Measurements from ENCODE around the gene SNCB.

SNCB gene

DNA sequence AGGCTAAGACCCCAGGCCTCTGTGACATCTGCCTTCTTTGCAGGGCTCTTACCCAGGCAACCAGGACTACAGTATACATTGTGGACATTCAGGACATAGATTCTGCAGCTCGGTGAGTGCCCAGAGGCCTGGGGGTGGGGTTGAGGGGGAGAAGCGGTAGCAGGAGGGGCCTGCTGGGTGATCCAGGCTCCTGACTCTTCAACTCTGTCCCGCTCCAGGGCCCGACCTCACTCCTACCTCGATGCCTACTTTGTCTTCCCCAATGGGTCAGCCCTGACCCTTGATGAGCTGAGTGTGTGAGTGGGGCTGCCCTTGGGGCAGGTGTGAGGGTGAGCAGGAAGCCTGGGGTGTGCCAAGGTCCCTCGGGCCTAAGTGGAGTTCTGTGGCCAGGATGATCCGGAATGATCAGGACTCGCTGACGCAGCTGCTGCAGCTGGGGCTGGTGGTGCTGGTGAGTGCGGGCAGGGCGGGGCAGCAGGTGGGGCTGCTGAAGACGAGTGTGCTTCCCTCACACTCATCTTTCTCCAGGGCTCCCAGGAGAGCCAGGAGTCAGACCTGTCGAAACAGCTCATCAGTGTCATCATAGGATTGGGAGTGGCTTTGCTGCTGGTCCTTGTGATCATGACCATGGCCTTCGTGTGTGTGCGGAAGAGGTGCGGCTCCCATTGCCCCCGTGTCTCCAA lies 40.2 kb downstream of the SNCB start:
- no peak overlapping the region for H3K27ac ChIP-seq (replicated peaks)
- TF ChIP-seq POLR2AphosphoS5 (IDR thresholded peaks at IDR 0.05; ENCODE audit: low read depth) (no peak), SPI1 (IDR thresholded peaks at IDR 0.05; ENCODE audit: borderline replicate concordance, low read depth) (no peak), GABPA (IDR thresholded peaks at IDR 0.05; ENCODE audit: low read depth) (no peak)
- TF ChIP-seq, protein P1, sequence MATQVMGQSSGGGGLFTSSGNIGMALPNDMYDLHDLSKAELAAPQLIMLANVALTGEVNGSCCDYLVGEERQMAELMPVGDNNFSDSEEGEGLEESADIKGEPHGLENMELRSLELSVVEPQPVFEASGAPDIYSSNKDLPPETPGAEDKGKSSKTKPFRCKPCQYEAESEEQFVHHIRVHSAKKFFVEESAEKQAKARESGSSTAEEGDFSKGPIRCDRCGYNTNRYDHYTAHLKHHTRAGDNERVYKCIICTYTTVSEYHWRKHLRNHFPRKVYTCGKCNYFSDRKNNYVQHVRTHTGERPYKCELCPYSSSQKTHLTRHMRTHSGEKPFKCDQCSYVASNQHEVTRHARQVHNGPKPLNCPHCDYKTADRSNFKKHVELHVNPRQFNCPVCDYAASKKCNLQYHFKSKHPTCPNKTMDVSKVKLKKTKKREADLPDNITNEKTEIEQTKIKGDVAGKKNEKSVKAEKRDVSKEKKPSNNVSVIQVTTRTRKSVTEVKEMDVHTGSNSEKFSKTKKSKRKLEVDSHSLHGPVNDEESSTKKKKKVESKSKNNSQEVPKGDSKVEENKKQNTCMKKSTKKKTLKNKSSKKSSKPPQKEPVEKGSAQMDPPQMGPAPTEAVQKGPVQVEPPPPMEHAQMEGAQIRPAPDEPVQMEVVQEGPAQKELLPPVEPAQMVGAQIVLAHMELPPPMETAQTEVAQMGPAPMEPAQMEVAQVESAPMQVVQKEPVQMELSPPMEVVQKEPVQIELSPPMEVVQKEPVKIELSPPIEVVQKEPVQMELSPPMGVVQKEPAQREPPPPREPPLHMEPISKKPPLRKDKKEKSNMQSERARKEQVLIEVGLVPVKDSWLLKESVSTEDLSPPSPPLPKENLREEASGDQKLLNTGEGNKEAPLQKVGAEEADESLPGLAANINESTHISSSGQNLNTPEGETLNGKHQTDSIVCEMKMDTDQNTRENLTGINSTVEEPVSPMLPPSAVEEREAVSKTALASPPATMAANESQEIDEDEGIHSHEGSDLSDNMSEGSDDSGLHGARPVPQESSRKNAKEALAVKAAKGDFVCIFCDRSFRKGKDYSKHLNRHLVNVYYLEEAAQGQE (IDR thresholded peaks at IDR 0.05; ENCODE audit: insufficient replicate concordance, low read depth) = no peak
- TF ChIP-seq, protein P2, sequence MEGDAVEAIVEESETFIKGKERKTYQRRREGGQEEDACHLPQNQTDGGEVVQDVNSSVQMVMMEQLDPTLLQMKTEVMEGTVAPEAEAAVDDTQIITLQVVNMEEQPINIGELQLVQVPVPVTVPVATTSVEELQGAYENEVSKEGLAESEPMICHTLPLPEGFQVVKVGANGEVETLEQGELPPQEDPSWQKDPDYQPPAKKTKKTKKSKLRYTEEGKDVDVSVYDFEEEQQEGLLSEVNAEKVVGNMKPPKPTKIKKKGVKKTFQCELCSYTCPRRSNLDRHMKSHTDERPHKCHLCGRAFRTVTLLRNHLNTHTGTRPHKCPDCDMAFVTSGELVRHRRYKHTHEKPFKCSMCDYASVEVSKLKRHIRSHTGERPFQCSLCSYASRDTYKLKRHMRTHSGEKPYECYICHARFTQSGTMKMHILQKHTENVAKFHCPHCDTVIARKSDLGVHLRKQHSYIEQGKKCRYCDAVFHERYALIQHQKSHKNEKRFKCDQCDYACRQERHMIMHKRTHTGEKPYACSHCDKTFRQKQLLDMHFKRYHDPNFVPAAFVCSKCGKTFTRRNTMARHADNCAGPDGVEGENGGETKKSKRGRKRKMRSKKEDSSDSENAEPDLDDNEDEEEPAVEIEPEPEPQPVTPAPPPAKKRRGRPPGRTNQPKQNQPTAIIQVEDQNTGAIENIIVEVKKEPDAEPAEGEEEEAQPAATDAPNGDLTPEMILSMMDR (IDR thresholded peaks at IDR 0.05; ENCODE audit: insufficient read depth, low read length) = no peak
- H3K4me3 ChIP-seq (replicated peaks; ENCODE audit: insufficient read depth, low read length) = no peak overlapping the region
- DNase-seq (ENCODE audit: low read depth in 1 of 2, low spot score in 1 of 2) = no peak
- H3K27me3 ChIP-seq (ENCODE audit: insufficient read depth, poor library complexity, severe bottlenecking) = no peaks in the 10 kb centered on the region

DNA sequence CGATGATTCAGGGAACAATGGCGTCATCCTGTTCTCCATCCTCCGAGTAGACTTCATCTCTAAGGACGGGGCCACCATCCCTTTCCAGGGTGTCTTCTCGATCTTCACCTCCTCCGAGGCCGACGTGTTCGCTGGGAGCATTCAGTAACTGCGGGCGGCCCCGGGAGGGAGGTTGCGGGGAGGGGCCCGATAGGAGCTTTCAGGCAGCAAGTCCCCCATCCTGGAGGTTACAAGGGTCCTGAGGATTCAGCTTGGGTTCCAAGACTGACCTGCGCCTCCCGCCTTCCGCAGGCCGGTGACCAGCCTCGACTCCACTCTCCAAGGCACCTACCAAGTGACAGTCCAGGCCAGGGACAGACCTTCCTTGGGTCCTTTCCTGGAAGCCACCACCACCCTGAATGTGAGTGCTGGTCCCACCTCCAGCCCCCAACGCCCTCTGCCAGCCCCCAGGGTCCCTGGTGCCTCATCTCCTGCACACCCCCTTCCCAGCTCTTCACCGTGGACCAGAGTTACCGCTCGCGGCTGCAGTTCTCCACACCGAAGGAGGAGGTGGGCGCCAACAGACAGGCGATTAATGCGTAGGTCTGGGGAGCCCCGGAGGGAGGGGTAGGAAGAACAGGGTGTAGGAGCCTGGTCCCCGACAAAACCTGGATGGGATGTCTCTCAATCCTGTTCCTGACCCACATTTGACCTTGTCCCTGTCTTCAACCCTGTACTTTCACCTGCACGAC lies 41.1 kb downstream of the SNCB start:
- Histone ChIP-seq H3K27ac (replicated peaks) (no peak overlapping the region), H3K27me3 (ENCODE audit: insufficient read depth, poor library complexity, severe bottlenecking) (no peaks in the 10 kb centered on the region), H3K4me3 (replicated peaks; ENCODE audit: insufficient read depth, low read length) (no peak overlapping the region)
- no peak for DNase-seq (ENCODE audit: low read depth in 1 of 2, low spot score in 1 of 2)
- TF ChIP-seq POLR2AphosphoS5 (IDR thresholded peaks at IDR 0.05; ENCODE audit: low read depth) (no peak), GABPA (IDR thresholded peaks at IDR 0.05; ENCODE audit: low read depth) (no peak), SPI1 (IDR thresholded peaks at IDR 0.05; ENCODE audit: borderline replicate concordance, low read depth) (no peak)
- TF ChIP-seq, protein P2 (IDR thresholded peaks at IDR 0.05; ENCODE audit: insufficient read depth, low read length) = no peak
- TF ChIP-seq, protein P1 (IDR thresholded peaks at IDR 0.05; ENCODE audit: insufficient replicate concordance, low read depth) = no peak

DNA sequence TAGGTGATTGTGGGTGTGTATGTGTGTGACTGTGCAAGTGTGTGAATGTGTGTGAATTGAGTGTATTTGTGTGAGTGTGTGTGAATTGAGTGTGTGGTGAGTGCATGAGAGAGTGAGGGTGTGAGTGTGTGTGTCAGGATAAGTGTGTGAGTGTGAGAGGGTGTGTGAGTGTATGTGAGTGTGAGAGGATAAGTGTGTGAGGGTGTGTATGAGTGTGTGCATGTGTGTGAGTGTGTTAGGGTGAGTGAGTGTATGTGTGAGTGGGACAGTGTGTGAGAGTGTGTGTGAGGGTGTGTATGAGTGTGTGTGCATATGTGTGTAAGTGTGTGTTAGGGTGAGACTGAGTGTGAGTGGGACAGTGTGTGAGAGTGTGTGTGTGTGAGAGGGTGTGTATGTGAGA lies 42.0 kb downstream of the SNCB start:
- Histone ChIP-seq H3K4me3 (replicated peaks; ENCODE audit: insufficient read depth, low read length) (no peak overlapping the region), H3K27me3 (ENCODE audit: insufficient read depth, poor library complexity, severe bottlenecking) (no peaks in the 10 kb centered on the region), H3K27ac (replicated peaks) (no peak overlapping the region)
- TF ChIP-seq, protein P1 (IDR thresholded peaks at IDR 0.05; ENCODE audit: insufficient replicate concordance, low read depth) = no peak
- TF ChIP-seq SPI1 (IDR thresholded peaks at IDR 0.05; ENCODE audit: borderline replicate concordance, low read depth) (no peak), GABPA (IDR thresholded peaks at IDR 0.05; ENCODE audit: low read depth) (no peak)
- TF ChIP-seq, protein P2 (IDR thresholded peaks at IDR 0.05; ENCODE audit: insufficient read depth, low read length) = no peak
- DNase-seq (ENCODE audit: low read depth in 1 of 2, low spot score in 1 of 2) = no peak
